Parathyroid adenoma (tissue), 2 donors: ENCODE measurements around the gene SPAG6.

Experiments used
- H2AFZ ChIP-seq: fragments of 300-600 bp; sonication (generic); one replicate; pipeline ENCODE4 v1.7.0; 2017; ENCODE audit warnings: antibody characterized with exemption, mild to moderate bottlenecking
- H3K27ac ChIP-seq: fragments of 300-600 bp; sonication (generic); one replicate; pipeline ENCODE4 v1.7.0; 2017
- H3K27me3 ChIP-seq: fragments of 300-600 bp; sonication (generic); one replicate; pipeline ENCODE4 v1.7.0; 2017; ENCODE audit warnings: low read length; ENCODE audit not compliant: control insufficient read depth, insufficient read depth
- H3K36me3 ChIP-seq: fragments of 300-600 bp; sonication (generic); one replicate; pipeline ENCODE4 v1.7.0; 2017; ENCODE audit warnings: low read length; ENCODE audit not compliant: control insufficient read depth, insufficient read depth
- H3K4me1 ChIP-seq: fragments of 300-600 bp; sonication (generic); one replicate; pipeline ENCODE4 v1.7.0; 2017; ENCODE audit warnings: control low read depth
- H3K4me2 ChIP-seq: fragments of 300-600 bp; sonication (generic); one replicate; pipeline ENCODE4 v1.7.0; 2017; ENCODE audit warnings: low read length
- H3K4me3 ChIP-seq: fragments of 300-600 bp; sonication (generic); one replicate; pipeline ENCODE4 v1.7.0; 2017; ENCODE audit warnings: low read depth, low read length
- H3K79me2 ChIP-seq: fragments of 300-600 bp; sonication (generic); one replicate; pipeline ENCODE4 v1.7.0; 2017; ENCODE audit warnings: control low read depth
- H3K9ac ChIP-seq: fragments of 300-600 bp; sonication (generic); one replicate; pipeline ENCODE4 v1.7.0; 2017; ENCODE audit warnings: mild to moderate bottlenecking
- H3K9me3 ChIP-seq: fragments of 300-600 bp; sonication (generic); one replicate; pipeline ENCODE4 v1.7.0; 2017; ENCODE audit warnings: low read length; ENCODE audit not compliant: control insufficient read depth
- CTCF ChIP-seq: fragments of 300-600 bp; sonication (generic); IDR thresholded peaks from one replicate; pipeline ENCODE4 v1.7.0; 2017; ENCODE audit warnings: antibody characterized with exemption, mild to moderate bottlenecking
- donor health status: primary hyperparathyroidism.

The SPAG6 gene

GRCh38 chr10:22316286-22317075, 28.8 kb upstream of the SPAG6 start, which contains the start of gene COMMD3:
Gene COMMD3, plus strand, starts transcription at chr10:22316388. Its CDS starts 30 bp downstream, at chr10:22316418.
- peak within 1 kb of the TSS; percentile 83 for H2AFZ ChIP-seq
- H3K4me3 ChIP-seq, result peak within 1 kb of the TSS; percentile 83
- H3K27me3 ChIP-seq, result no peaks in the 10 kb centered on the region
- peak within 1 kb of the TSS; percentile 78 for H3K4me2 ChIP-seq
- H3K27ac ChIP-seq, result peak within 1 kb of the TSS; percentile 91
- H3K36me3 ChIP-seq, result no peaks in the 10 kb centered on the region
- no peaks in the 10 kb centered on the region for H3K4me1 ChIP-seq
- H3K9ac ChIP-seq, result peak within 1 kb of the TSS; percentile 46
- H3K9me3 ChIP-seq, result no peaks in the 10 kb centered on the region
- H3K79me2 ChIP-seq, result no peaks in the 10 kb centered on the region
- TF ChIP-seq CTCF, result no peak

GRCh38 chr10:22317076-22317370, 28.3 kb upstream of the SPAG6 start:
- Histone ChIP-seq H2AFZ (peak overlapping the region; percentile 83), H3K79me2 (no peaks in the 10 kb centered on the region), H3K4me1 (no peaks in the 10 kb centered on the region), H3K36me3 (no peaks in the 10 kb centered on the region), H3K9me3 (no peaks in the 10 kb centered on the region), H3K4me3 (peak overlapping the region; percentile 83), H3K9ac (peak overlapping the region; percentile 46), H3K27ac (peak overlapping the region; percentile 91), H3K4me2 (peak overlapping the region; percentile 78), H3K27me3 (no peaks in the 10 kb centered on the region)
- TF ChIP-seq CTCF, result no peak

GRCh38 chr10:22317771-22318565, 27.3 kb upstream of the SPAG6 start:
- H3K36me3 ChIP-seq, result no peaks in the 10 kb centered on the region
- H3K4me3 ChIP-seq, result no peak overlapping the region
- no peak overlapping the region for H3K27ac ChIP-seq
- peak overlapping the region; percentile 38 for H3K4me2 ChIP-seq
- TF ChIP-seq CTCF, result no peak
- H3K9me3 ChIP-seq, result no peaks in the 10 kb centered on the region
- H2AFZ ChIP-seq, result no peak overlapping the region
- H3K79me2 ChIP-seq, result no peaks in the 10 kb centered on the region
- H3K4me1 ChIP-seq, result no peaks in the 10 kb centered on the region
- no peaks in the 10 kb centered on the region for H3K27me3 ChIP-seq
- H3K9ac ChIP-seq, result no peak overlapping the region

GRCh38 chr10:22318772-22319171, 26.5 kb upstream of the SPAG6 start:
- no peaks in the 10 kb centered on the region for H3K27me3 ChIP-seq
- H3K4me3 ChIP-seq, result no peak overlapping the region
- H3K79me2 ChIP-seq, result no peaks in the 10 kb centered on the region
- H3K9me3 ChIP-seq, result no peaks in the 10 kb centered on the region
- no peak overlapping the region for H3K9ac ChIP-seq
- no peak overlapping the region for H3K4me2 ChIP-seq
- H2AFZ ChIP-seq, result no peak overlapping the region
- TF ChIP-seq CTCF, result no peak
- no peak overlapping the region for H3K27ac ChIP-seq
- H3K4me1 ChIP-seq, result no peaks in the 10 kb centered on the region
- H3K36me3 ChIP-seq, result no peaks in the 10 kb centered on the region
